Measurements from ENCODE around the gene GOT2. TPM values are rescaled to one million over a fixed set of nuclear protein-coding genes. Genes with fewer than 3 reads are reported as not detected.

Gene GOT2
- total RNA-seq, 1 donor from 2014 or later, result 105 TPM

DNA sequence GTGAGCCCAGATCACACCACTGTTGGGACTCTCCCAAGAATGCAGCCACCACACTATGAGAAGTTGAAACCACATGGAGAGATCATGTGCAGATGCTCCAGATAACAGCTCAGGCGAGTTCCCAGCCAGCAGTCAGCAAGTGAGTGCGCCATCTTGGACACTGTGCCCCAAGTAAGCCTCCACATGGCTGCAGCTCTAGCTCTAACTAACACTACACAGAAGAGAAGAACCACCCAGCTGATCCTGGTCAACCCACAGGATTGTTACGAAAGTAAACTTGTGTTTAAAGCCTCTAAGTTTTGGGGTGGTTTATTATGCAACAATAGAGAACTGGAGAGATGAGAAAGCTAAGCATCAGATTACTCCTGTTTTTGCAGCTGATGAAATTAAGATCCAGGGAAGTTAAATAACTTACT lies 75.3 kb downstream of the GOT2 start:
- no peaks in the 10 kb centered on the region for H3K9me3 Mint-ChIP-seq (ENCODE audit: unreplicated experiment)
- TF ChIP-seq, protein P1, sequence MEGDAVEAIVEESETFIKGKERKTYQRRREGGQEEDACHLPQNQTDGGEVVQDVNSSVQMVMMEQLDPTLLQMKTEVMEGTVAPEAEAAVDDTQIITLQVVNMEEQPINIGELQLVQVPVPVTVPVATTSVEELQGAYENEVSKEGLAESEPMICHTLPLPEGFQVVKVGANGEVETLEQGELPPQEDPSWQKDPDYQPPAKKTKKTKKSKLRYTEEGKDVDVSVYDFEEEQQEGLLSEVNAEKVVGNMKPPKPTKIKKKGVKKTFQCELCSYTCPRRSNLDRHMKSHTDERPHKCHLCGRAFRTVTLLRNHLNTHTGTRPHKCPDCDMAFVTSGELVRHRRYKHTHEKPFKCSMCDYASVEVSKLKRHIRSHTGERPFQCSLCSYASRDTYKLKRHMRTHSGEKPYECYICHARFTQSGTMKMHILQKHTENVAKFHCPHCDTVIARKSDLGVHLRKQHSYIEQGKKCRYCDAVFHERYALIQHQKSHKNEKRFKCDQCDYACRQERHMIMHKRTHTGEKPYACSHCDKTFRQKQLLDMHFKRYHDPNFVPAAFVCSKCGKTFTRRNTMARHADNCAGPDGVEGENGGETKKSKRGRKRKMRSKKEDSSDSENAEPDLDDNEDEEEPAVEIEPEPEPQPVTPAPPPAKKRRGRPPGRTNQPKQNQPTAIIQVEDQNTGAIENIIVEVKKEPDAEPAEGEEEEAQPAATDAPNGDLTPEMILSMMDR (IDR thresholded peaks at IDR 0.05; ENCODE audit: unreplicated experiment), result no peak
- H3K4me1 Mint-ChIP-seq (ENCODE audit: unreplicated experiment), result peaks cover 3% of the 10 kb centered on the region
- no peak overlapping the region for H3K27ac Mint-ChIP-seq (ENCODE audit: unreplicated experiment)
- no peak overlapping the region for H3K4me3 Mint-ChIP-seq (ENCODE audit: unreplicated experiment)
- peaks cover 7% of the 10 kb centered on the region for H3K27me3 Mint-ChIP-seq (ENCODE audit: unreplicated experiment)
- H3K36me3 Mint-ChIP-seq (ENCODE audit: low read depth, unreplicated experiment), result no peaks in the 10 kb centered on the region
- DNase-seq (ENCODE audit: low spot score), result no peak

Other genes starting within 250 kb of the GOT2 start
- gene NDRG4, start 234.2 kb downstream of the GOT2 start, total RNA-seq (ENCODE audit: unreplicated experiment), result 5.9 TPM
- 7.9 TPM for gene SETD6, start 218.8 kb downstream of the GOT2 start, total RNA-seq (ENCODE audit: unreplicated experiment)
- 152 TPM for gene CNOT1, start 104.5 kb downstream of the GOT2 start, total RNA-seq (ENCODE audit: unreplicated experiment)
- 56.7 TPM for gene SLC38A7, start 49.5 kb downstream of the GOT2 start, total RNA-seq (ENCODE audit: unreplicated experiment)

Data from endothelial cell (in vitro differentiated cells).